Stomach (tissue), 9 donors: ENCODE measurements around the gene PRRX2. TPM values are rescaled to one million over a fixed set of nuclear protein-coding genes. Genes with fewer than 3 reads are reported as not detected.
"Not testable (repeated sequence)": the region's sequence is repeated elsewhere in the genome, so short reads cannot be mapped to it uniquely, and the experiment has no call there.

Source experiments
- DNase-seq, 2 donors: peaks; one replicate each; pipeline versions ENCODE4 v3.0.0 to v3.0.0-alpha.2; 2013 to 2019
- H3K27ac ChIP-seq, 5 donors: fragments of 200-600 bp in 4 of 5; sonication (generic) in 4 of 5; one replicate each; pipeline ENCODE4 v1.5.1; 2013 to 2019; ENCODE audit warnings: mild to moderate bottlenecking in 1 of 5, moderate library complexity in 1 of 5
- H3K27me3 ChIP-seq, 3 donors: fragments of 200-600 bp; sonication (generic); one replicate each; pipeline ENCODE4 v1.5.1; 2017 to 2019; ENCODE audit warnings: mixed run types in 1 of 3
- H3K36me3 ChIP-seq, 4 donors: fragments of 200-600 bp; sonication (generic); 1 replicate in 3 of 4; 2 replicates in 1 of 4; pipeline ENCODE4 v1.5.1; 2016 to 2019
- H3K4me1 ChIP-seq, 4 donors: fragments of 200-600 bp; sonication (generic); one replicate each; pipeline ENCODE4 v1.5.1; 2016 to 2019
- H3K4me3 ChIP-seq, 4 donors: fragments of 200-600 bp; sonication (generic) in 3 of 4; one replicate each; pipeline ENCODE4 v1.5.1; 2016 to 2019; ENCODE audit warnings: mild to moderate bottlenecking in 1 of 4
- H3K9me3 ChIP-seq, 4 donors: fragments of 200-600 bp; sonication (generic); one replicate each; pipeline ENCODE4 v1.5.1; 2016 to 2019
- CTCF ChIP-seq, 7 experiments: fragments of 450-650 bp in 4 of 7; fragments of 200-600 bp in 3 of 7; sonication (generic) in 3 of 7; IDR thresholded peaks; one replicate each; pipeline ENCODE4 v1.5.1; 2016 to 2019; ENCODE audit warnings: antibody characterized with exemption in 7 of 7, control low read depth in 2 of 7, mild to moderate bottlenecking in 1 of 7
- EP300 ChIP-seq: sonication (generic); formaldehyde crosslinking; IDR thresholded peaks from one replicate; pipeline ENCODE4 v1.6.1; 2017; ENCODE audit warnings: antibody characterized with exemption
- POLR2A ChIP-seq, 4 donors: fragments of 450-650 bp; IDR thresholded peaks; one replicate each; pipeline ENCODE4 v1.6.1; 2016; ENCODE audit warnings: antibody characterized with exemption in 4 of 4, control low read depth in 2 of 4, mild to moderate bottlenecking in 1 of 4, moderate library complexity in 1 of 4
- POLR2AphosphoS5 ChIP-seq, 3 donors: sonication (generic); formaldehyde crosslinking; IDR thresholded peaks; one replicate each; pipeline ENCODE4 v1.6.1; 2016; ENCODE audit warnings: antibody characterized with exemption in 3 of 3
- WGBS, 5 donors: extraction: QIAGEN DNeasy Blood & Tissue Kit in 3 of 5; methylation state at CpG; one replicate each; pipeline versions ENCODE4 v1.1.5 to v1.1.7; 2013 to 2018; 5-methylcytosine and 5-hydroxymethylcytosine counted together
- intact Hi-C: fragments of 100-400 bp; cut with DNase I; formaldehyde crosslinking; loops from one replicate; pipeline ENCODE4 v1.15.1; 2023; ENCODE audit warnings: low total_unique reads
- polyA plus RNA-seq, 3 donors: library from polyadenylated mRNA; stranded (reverse); fragments of 200-250 nt; gene quantifications; one replicate each; pipeline ENCODE4 v1.2.3, GENCODE V29; 2013
- total RNA-seq, 5 donors: library from RNA; depleted of rRNA; stranded (reverse); fragments of >200 nt; gene quantifications; one replicate each; pipeline versions ENCODE4 v1.1.0 to v1.2.3, GENCODE V29; 2014 to 2016
- donor health status: healthy with polysubstance abuse.
- donor health status: Bipolar disorder and iron deficiency.
- donor health status: healthy.

PRRX2 gene
- total and polyA plus RNA-seq, 8 donors: 0.87 to 8.4 (median 3.0) TPM; not detected in 2

GRCh38 chr9:129745200-129745599 is 79.8 kb downstream of the PRRX2 start:
- no peaks in the 10 kb centered on the region for H3K4me1 ChIP-seq
- H3K27me3 ChIP-seq: no peaks in the 10 kb centered on the region
- intact Hi-C loops: no loop called here
- DNase-seq: no peak
- WGBS, 5 donors: 74 to 92% (median 79%) methylated on average over 7 of the region's 7 CpGs
- H3K27ac ChIP-seq: no peak overlapping the region
- H3K9me3 ChIP-seq: no peaks in the 10 kb centered on the region
- H3K36me3 ChIP-seq: no peaks in the 10 kb centered on the region
- no peak overlapping the region for H3K4me3 ChIP-seq
- TF ChIP-seq CTCF (IDR thresholded peaks at IDR 0.05) (no peak), POLR2AphosphoS5 (IDR thresholded peaks at IDR 0.05) (no peak), EP300 (no peak), POLR2A (IDR thresholded peaks at IDR 0.05) (no peak)

GRCh38 chr9:129746092-129746777 is 80.8 kb downstream of the PRRX2 start:
- DNase-seq: no peak
- Histone ChIP-seq H3K36me3 (no peaks in the 10 kb centered on the region), H3K27ac (no peak overlapping the region), H3K4me3 (no peak overlapping the region), H3K27me3 (no peaks in the 10 kb centered on the region), H3K9me3 (no peaks in the 10 kb centered on the region), H3K4me1 (peaks cover 0 to under 1% (median under 1%) of the 10 kb centered on the region in 4 donors)
- TF ChIP-seq EP300 (no peak), POLR2AphosphoS5 (IDR thresholded peaks at IDR 0.05) (no peak), CTCF (IDR thresholded peaks at IDR 0.05) (no peak), POLR2A (IDR thresholded peaks at IDR 0.05) (no peak)
- intact Hi-C loops: no loop called here
- 68 to 77% (median 76%) methylated on average over 9 of the region's 9 CpGs for WGBS, 5 donors

GRCh38 chr9:129748249-129748648 is 82.8 kb downstream of the PRRX2 start:
- no peak for DNase-seq
- WGBS, 5 donors: 79 to 86% (median 83%) methylated on average over 5 of the region's 5 CpGs
- no peaks in the 10 kb centered on the region for H3K9me3 ChIP-seq
- intact Hi-C loops: no loop called here
- peaks cover 0 to 8% (median 4%) of the 10 kb centered on the region in 3 donors for H3K27me3 ChIP-seq
- H3K4me1 ChIP-seq: peaks cover 16 to 21% (median 19%) of the 10 kb centered on the region in 4 donors
- TF ChIP-seq CTCF (IDR thresholded peaks at IDR 0.05) (no peak), EP300 (no peak), POLR2A (IDR thresholded peaks at IDR 0.05) (no peak), POLR2AphosphoS5 (IDR thresholded peaks at IDR 0.05) (no peak)
- no peak overlapping the region for H3K27ac ChIP-seq
- H3K36me3 ChIP-seq: no peaks in the 10 kb centered on the region
- H3K4me3 ChIP-seq: no peak overlapping the region

GRCh38 chr9:129749052-129749451 is 83.6 kb downstream of the PRRX2 start:
- 90 to 94% (median 92%) methylated on average over 3 to 4 of the region's 4 CpGs for WGBS, 5 donors
- H3K9me3 ChIP-seq, H3K36me3 ChIP-seq, H3K4me3 ChIP-seq, intact Hi-C loops, DNase-seq, H3K27ac ChIP-seq, H3K27me3 ChIP-seq: not testable (repeated sequence)
- H3K4me1 ChIP-seq: peaks cover 16 to 22% (median 21%) of the 10 kb centered on the region in 4 donors

GRCh38 chr9:129749575-129749974 is 84.1 kb downstream of the PRRX2 start:
- Histone ChIP-seq H3K36me3 (no peaks in the 10 kb centered on the region), H3K4me1 (peaks cover 16 to 22% (median 21%) of the 10 kb centered on the region in 4 donors), H3K27me3 (peaks cover 0 to 8% (median 4%) of the 10 kb centered on the region in 3 donors), H3K4me3 (no peak overlapping the region), H3K9me3 (no peaks in the 10 kb centered on the region), H3K27ac (no peak overlapping the region)
- DNase-seq: no peak
- 76 to 93% (median 92%) methylated on average over 6 of the region's 6 CpGs for WGBS, 5 donors
- intact Hi-C loops: no loop called here
- TF ChIP-seq CTCF (IDR thresholded peaks at IDR 0.05) (no peak), POLR2AphosphoS5 (IDR thresholded peaks at IDR 0.05) (no peak), EP300 (no peak), POLR2A (IDR thresholded peaks at IDR 0.05) (no peak)
